ENCODE data around the gene MXD4. TPM values are rescaled to one million over a fixed set of nuclear protein-coding genes. Genes with fewer than 3 reads are reported as not detected.

MXD4 gene
- total and polyA plus RNA-seq, 2 of the 13 experiments (the other 11 are each of a cell fraction or from before 2014, with no cell fraction given) = 29.0 to 31.3 TPM

DNA sequence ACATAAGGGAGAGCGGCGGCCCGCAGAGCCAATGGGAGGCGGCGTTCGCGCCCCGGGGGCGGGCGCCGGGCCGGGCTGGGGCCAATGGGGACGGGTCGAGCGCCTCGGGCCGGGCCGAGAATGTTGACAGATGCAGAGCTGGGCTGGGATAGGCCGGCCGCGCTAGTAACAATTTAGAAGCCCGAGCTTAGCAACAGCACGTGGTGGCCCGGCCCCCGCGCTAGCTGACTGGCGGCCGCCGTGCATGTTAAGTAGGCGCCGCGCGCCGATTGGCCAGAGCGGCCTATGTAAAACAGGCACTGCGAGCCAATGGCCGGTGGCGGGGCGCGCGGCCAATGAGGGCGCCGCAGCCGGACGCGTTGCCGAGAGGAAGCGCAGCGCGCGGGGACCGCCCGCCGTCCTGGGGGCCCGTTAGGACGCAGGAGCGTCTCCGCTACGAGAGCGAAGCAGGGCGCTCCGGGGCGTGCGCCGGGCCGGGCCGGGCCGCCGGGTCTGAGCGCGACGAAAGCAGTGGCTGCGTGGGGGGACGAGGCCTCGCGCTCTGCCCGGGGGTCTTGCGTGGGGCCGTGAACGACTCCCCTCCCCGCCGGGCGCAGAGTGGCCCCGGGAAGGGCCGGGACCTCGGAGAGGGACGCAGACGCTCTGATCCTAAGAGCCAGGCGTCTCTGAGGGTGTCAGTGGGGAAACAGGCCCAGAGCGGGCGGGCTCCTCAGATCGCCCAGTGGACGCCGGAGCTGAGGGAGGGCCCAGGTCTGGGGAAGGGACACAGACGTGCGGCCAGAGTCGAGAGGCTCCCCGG is 435 bp upstream of the MXD4 start:
- Histone ChIP-seq H3K36me3 (replicated peaks in 1 of 2; ENCODE audit: control insufficient read depth in 1 of 2, insufficient read depth in 2 of 2, low read length in 2 of 2) (0 out of 5 replicates have a peak, but pooled peaks cover 1 to 3% of the 10 kb centered on the region in 2 experiments), H3K27ac (ENCODE audit: extremely low read length, insufficient read depth, low read length) (peak overlapping the region; percentile 83), H3K79me2 (ENCODE audit: insufficient read depth, low read length) (peaks cover 9% of the 10 kb centered on the region), H4K20me1 (ENCODE audit: insufficient read depth, low read length) (no peaks in the 10 kb centered on the region), H3K4me3 (replicated peaks in 1 of 3; ENCODE audit: insufficient read depth in 1 of 3, low read depth in 2 of 3, low read length in 3 of 3) (peak overlapping the region; percentile 50 to 76 (median 71); a peak in 5 of 6 replicates), H3K4me2 (ENCODE audit: low read depth, low read length) (peak overlapping the region; percentile 89), H3K4me1 (ENCODE audit: insufficient read depth, low read length) (peaks cover 31% of the 10 kb centered on the region), H2AFZ (ENCODE audit: low read length) (no peak overlapping the region), H3K27me3 (ENCODE audit: control insufficient read depth in 1 of 2, insufficient read depth in 2 of 2, low read length in 2 of 2) (peaks cover 11 to 28% of the 10 kb centered on the region in 2 experiments; a peak in 3 of 5 replicates), H3K9ac (ENCODE audit: insufficient read depth, low read depth, low read length) (peak overlapping the region; percentile 77), H3K9me3 (ENCODE audit: low read length) (no peaks in the 10 kb centered on the region)
- FAIRE-seq (peak; percentile 69), ATAC-seq (peak; percentile 91), DNase-seq (ENCODE audit: low spot score) (peak; percentile 97)
- CTCF ChIA-PET (ENCODE audit: low intra/inter-chr PET ratio, low total read pairs) = no interaction called here
- POLR2A ChIA-PET = interaction anchor here (0.6 to 1.3 kb wide), 6 partner anchors 12 to 274 kb away, joined by 3 to 11 read pairs (median 3); partner anchors contain the start of genes FAM193A, HAUS3, POLN and RNF4
- no TSS peak for BruUV-seq (replicated peaks)
- intact Hi-C loops (cut with micrococcal nuclease; ENCODE audit: unreplicated experiment) (loop anchor here (1.0 kb wide), 1 partner anchor 20 kb away; the partner anchor contains the start of genes HAUS3 and POLN), in situ Hi-C loops (cut with HindIII; ENCODE audit: extremely low pct_ligation_motif_present, low pct_unique_long_range_greater_than_20kb) (no loop called here)
- 0% methylated on average over 5 of the region's 98 CpGs for WGBS (ENCODE audit: low lambda C conversion rate)
- TF ChIP-seq ERF (CRISPR knock-in tag; IDR thresholded peaks at IDR 0.05) (peak; percentile 84), CAMTA2 (CRISPR knock-in tag; IDR thresholded peaks at IDR 0.05; ENCODE audit: borderline replicate concordance) (peak; percentile 65; the same call in 1 of the 2 replicates), ZNF746 (CRISPR knock-in tag; IDR thresholded peaks at IDR 0.05) (peak; percentile 7; the same call in 1 of the 2 replicates), ZNF790 (CRISPR knock-in tag; IDR thresholded peaks at IDR 0.05; ENCODE audit: borderline replicate concordance) (0 out of 2 replicates have a peak, but pooled peaks have one; percentile 4), ZNF234 (CRISPR knock-in tag; conservative IDR thresholded peaks at IDR 0.05) (peak; percentile 60; the same call in 1 of the 2 replicates), ZNF776 (CRISPR knock-in tag; IDR thresholded peaks at IDR 0.05) (0 out of 2 replicates have a peak, but pooled peaks have one; percentile 50), ZNF383 (CRISPR knock-in tag; IDR thresholded peaks at IDR 0.05; ENCODE audit: borderline replicate concordance) (0 out of 2 replicates have a peak, but pooled peaks have one; percentile 38)
- TF ChIP-seq, protein P1, sequence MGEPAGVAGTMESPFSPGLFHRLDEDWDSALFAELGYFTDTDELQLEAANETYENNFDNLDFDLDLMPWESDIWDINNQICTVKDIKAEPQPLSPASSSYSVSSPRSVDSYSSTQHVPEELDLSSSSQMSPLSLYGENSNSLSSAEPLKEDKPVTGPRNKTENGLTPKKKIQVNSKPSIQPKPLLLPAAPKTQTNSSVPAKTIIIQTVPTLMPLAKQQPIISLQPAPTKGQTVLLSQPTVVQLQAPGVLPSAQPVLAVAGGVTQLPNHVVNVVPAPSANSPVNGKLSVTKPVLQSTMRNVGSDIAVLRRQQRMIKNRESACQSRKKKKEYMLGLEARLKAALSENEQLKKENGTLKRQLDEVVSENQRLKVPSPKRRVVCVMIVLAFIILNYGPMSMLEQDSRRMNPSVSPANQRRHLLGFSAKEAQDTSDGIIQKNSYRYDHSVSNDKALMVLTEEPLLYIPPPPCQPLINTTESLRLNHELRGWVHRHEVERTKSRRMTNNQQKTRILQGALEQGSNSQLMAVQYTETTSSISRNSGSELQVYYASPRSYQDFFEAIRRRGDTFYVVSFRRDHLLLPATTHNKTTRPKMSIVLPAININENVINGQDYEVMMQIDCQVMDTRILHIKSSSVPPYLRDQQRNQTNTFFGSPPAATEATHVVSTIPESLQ (CRISPR knock-in tag; conservative IDR thresholded peaks at IDR 0.05) = 0 out of 2 replicates have a peak, but pooled peaks have one; percentile 38
- TF ChIP-seq, protein P2, sequence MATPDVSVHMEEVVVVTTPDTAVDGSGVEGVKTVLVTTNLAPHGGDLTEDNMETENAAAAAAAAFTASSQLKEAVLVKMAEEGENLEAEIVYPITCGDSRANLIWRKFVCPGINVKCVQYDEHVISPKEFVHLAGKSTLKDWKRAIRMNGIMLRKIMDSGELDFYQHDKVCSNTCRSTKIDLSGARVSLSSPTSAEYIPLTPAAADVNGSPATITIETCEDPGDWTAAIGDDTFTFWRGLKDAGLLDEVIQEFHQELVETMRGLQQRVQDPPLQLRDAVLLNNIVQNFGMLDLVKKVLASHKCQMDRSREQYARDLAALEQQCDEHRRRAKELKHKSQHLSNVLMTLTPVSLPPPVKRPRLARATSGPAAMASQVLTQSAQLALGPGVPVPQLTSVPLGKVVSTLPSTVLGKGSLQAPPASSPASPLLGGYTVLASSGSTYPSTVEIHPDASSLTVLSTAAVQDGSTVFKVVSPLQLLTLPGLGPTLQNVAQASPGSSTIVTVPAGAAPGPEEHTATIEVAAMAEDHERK (CRISPR knock-in tag; IDR thresholded peaks at IDR 0.05; ENCODE audit: low read depth) = peak; percentile 53; the same call in 1 of the 2 replicates
- TF ChIP-seq, protein P3, sequence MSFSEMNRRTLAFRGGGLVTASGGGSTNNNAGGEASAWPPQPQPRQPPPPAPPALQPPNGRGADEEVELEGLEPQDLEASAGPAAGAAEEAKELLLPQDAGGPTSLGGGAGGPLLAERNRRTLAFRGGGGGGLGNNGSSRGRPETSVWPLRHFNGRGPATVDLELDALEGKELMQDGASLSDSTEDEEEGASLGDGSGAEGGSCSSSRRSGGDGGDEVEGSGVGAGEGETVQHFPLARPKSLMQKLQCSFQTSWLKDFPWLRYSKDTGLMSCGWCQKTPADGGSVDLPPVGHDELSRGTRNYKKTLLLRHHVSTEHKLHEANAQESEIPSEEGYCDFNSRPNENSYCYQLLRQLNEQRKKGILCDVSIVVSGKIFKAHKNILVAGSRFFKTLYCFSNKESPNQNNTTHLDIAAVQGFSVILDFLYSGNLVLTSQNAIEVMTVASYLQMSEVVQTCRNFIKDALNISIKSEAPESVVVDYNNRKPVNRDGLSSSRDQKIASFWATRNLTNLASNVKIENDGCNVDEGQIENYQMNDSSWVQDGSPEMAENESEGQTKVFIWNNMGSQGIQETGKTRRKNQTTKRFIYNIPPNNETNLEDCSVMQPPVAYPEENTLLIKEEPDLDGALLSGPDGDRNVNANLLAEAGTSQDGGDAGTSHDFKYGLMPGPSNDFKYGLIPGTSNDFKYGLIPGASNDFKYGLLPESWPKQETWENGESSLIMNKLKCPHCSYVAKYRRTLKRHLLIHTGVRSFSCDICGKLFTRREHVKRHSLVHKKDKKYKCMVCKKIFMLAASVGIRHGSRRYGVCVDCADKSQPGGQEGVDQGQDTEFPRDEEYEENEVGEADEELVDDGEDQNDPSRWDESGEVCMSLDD (CRISPR knock-in tag; IDR thresholded peaks at IDR 0.05; ENCODE audit: borderline replicate concordance) = no peak
- TF ChIP-seq, protein P4, sequence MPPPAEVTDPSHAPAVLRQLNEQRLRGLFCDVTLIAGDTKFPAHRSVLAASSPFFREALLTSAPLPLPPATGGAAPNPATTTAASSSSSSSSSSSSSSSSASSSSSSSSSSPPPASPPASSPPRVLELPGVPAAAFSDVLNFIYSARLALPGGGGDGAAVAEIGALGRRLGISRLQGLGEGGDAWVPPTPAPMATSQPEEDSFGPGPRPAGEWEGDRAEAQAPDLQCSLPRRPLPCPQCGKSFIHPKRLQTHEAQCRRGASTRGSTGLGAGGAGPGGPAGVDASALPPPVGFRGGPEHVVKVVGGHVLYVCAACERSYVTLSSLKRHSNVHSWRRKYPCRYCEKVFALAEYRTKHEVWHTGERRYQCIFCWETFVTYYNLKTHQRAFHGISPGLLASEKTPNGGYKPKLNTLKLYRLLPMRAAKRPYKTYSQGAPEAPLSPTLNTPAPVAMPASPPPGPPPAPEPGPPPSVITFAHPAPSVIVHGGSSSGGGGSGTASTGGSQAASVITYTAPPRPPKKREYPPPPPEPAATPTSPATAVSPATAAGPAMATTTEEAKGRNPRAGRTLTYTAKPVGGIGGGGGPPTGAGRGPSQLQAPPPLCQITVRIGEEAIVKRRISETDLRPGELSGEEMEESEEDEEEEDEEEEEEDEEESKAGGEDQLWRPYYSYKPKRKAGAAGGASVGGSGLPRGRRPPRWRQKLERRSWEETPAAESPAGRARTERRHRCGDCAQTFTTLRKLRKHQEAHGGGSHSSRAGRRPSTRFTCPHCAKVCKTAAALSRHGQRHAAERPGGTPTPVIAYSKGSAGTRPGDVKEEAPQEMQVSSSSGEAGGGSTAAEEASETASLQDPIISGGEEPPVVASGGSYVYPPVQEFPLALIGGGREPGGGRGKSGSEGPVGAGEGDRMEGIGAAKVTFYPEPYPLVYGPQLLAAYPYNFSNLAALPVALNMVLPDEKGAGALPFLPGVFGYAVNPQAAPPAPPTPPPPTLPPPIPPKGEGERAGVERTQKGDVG (CRISPR knock-in tag; IDR thresholded peaks at IDR 0.05; ENCODE audit: borderline replicate concordance) = 0 out of 2 replicates have a peak, but pooled peaks have one; percentile 23

All from HepG2 (cell line).